GM18508 (cell line): ENCODE results near the gene TWSG1.

ENCODE experiments used
- ATAC-seq: cut with Tn5 transposase; IDR thresholded peaks from one replicate; pipeline ENCODE4 v1.9.1; 2021; ENCODE audit warnings: moderate number of reproducible peaks; ENCODE audit not compliant: insufficient read depth, unreplicated experiment

The TWSG1 gene

DNA sequence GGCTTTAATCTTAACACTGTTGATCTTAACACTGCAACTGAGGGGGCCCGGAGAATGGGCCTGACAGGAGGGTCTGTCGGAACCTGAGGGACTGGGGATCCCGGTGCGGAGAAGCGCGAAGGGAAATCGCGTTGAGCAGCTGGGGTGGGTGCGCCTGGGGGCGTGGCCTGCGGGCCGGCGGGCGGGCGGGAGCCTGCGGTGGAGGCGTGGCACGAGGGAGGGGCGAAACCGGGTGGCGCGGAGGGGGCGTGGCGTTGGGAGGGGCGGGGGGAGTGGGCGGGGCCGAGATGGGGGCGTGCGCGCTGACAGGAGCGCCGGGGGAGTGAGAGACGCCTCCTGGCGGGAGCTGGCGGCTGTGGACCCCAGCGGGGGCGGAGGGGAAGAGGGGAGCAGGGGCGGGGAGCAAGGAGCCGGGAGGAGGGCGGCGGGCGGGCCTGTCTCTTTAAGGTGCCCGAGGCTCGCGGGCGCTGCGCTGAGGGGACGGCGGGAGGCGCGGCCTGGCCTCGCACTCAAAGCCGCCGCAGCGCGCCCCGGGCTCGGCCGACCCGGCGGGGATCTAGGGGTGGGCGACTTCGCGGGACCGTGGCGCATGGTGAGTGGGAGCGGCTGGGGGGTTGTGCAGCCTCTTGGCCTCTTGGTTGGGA lies at the start of gene TWSG1:
TSS of gene TWSG1 (plus strand) at position 445 of the 644 bp plus-strand sequence. CDS start 2,457 bp downstream, outside the sequence.
- ATAC-seq = peak; percentile 40

- no peak for ATAC-seq
These were observed 49.0 kb upstream of the TWSG1 start for GRCh38 chr18:9285604-9286003.

- no peak for ATAC-seq
These were observed 47.5 kb upstream of the TWSG1 start for GRCh38 chr18:9287036-9287435.

DNA sequence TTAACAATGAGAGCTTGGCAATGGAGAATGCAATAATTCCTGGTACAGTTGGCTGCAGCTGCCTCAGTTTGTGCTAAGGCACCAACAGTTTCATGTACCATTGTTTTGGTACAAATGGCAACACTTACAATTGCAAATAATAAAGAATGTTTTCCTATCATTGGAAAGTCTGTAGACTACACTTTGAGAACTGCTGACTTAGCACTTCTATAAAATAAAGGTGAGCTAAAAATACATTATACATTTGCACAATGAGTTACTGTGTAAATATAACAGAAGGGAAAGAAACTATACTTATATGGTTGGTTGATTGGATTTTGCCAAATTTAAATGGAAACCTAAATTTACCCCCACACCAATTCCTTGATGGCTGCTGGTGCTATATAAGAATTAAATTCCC lies 44.9 kb upstream of the TWSG1 start:
- ATAC-seq = no peak

DNA sequence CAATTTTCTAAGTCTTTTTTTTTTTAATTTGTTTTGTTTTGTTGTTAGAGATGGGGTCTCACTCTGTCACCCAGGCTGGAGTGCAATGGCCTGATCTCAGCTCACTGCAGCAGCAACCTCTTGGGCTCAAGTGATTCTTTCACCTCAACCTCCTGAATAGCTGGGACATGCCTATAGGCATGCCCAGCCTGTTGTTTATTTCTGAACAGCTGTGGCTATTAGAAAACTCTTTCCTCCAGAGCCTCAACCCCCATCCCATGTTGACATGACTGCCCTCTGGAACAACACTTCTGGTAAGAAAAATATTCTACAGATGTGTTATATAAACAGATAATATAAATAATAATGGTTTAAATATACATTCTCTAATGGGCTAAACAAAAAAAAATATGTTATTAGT lies 44.4 kb upstream of the TWSG1 start:
- no peak for ATAC-seq

GRCh38 chr18:9292047-9292446 lies 42.5 kb upstream of the TWSG1 start:
- no peak for ATAC-seq

DNA sequence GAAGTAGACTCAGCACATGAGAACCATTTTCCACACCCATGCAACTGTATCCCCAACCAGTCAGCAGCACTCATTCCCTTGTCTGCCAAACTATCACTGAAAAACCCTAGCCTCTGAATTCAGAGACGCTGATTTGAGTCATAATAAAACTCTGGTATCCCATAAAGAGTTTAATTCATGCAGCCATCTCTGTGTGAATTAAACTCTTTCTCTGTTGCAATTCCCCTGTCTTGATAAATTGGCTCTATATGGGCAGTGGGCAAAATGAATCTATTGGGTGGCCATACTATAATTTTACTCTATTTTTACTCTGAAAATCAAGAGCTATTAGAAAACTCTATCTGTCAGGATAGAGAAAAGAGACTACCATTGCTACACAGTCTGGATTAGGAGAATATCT lies 40.6 kb upstream of the TWSG1 start:
- ATAC-seq = no peak

GRCh38 chr18:9296233-9297006 lies 38.2 kb upstream of the TWSG1 start:
- no peak for ATAC-seq

- no peak for ATAC-seq
These were observed 37.6 kb upstream of the TWSG1 start for GRCh38 chr18:9297007-9297393.

DNA sequence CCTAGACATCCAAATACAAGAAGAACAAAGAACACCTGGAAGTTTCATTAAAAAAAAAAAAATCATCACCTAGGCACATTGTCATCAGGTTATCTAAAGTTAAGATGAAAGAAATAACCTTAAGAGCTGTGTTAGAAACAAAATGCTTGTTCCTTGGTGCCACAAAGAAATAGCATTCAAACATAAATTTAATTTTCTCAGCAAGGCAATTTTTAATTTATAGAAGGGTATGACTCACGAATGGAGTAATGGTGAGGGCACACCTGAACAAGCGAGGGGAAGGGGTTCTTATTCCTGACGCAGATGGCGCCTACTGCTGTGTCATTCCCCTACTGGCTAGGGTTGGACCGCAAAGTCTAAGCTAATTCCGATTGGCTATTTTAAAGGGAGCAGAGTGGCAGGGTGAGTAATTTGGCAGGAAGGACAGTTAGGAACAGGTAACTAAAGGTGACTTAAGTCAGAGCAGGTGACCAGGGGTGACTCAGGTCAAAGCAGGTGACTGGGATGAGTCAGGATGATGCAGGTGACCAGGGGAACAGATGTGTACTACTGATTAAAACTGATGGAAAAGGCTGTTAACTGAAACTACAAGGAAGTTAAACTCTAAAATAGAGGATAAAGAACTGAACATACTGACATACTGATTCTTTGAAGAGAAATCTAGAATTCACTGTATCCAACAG lies 30.0 kb upstream of the TWSG1 start:
- no peak for ATAC-seq

GRCh38 chr18:9319333-9319732 lies 15.2 kb upstream of the TWSG1 start:
- no peak for ATAC-seq

- no peak for ATAC-seq
These were observed 13.5 kb upstream of the TWSG1 start for GRCh38 chr18:9321017-9321452.

- no peak for ATAC-seq
These were observed 12.8 kb upstream of the TWSG1 start for GRCh38 chr18:9321736-9322135.

DNA sequence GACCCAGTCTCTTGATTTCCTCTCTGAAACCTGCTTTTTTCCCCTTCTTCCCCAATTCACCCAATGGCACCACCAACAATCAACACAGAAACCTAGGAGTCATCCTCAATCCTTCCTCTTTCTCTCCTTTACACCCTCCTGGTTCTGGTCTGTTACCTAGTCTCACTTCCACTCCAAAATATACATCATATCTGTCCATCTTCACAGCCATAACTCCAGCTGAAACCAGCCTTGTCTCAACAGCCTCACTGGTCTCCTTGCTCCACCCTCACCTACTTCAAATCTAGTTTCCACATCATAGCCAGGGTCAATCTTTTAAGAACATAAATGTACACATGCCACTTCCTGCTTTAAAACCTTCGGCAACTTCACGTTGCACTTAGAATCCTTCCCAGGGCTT lies 11.8 kb upstream of the TWSG1 start:
- ATAC-seq = no peak

- no peak for ATAC-seq
These were observed 10.7 kb upstream of the TWSG1 start for GRCh38 chr18:9323750-9324445.

DNA sequence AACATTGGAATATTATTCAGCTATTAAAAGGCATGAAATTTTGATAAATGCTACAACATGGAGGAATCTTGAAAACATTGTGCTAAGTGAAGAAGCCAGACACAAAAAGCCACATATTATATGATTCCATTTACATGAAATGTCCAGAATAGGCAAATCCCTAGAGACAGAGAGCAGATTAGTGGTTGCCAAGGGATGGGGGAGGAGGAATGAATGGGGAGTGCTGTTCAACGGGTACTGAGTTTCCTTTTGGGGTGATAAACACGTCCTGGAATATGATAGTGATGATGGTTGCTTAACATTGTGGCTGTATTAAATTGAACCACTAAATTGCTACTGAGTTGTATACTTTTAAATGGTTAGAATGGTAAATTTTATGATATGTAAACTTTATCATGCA lies 8.9 kb upstream of the TWSG1 start:
- no peak for ATAC-seq

DNA sequence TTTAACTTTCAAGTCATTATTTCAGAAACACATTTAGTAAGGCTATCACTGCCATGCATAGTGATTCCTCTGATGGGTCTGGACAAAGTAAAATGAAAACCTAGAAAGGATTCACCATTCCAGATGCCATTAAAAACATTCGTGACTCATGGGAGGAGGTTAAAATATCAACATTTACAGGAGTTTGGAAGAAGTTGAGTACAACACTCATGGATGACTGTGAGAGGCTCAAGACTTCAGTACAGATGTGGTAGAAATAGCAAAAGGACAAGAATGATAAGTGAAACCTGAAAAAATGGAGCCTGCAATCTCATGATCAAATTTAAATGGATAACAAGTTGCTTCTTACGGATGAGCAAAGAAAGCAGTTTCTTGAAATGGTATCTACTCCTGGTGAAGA lies 5.8 kb upstream of the TWSG1 start:
- ATAC-seq = no peak

DNA sequence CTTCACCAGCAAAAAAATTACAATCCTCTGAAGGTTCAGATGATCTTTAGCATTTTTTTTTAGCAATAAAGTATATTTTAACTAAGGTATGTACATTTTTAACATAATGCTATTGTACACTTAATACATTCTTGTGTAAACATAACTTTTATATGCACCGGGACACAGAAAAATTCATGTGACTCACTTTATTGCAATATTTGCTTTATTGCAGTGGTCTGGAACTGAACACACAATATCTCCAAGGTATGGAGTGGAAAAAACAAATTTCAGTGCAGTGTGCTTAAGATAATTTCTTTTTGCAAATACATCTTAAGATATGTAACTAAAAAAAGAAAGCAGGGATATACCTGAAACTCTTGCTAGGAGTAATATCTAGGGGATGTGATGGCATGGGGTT lies 5.1 kb upstream of the TWSG1 start:
- no peak for ATAC-seq

DNA sequence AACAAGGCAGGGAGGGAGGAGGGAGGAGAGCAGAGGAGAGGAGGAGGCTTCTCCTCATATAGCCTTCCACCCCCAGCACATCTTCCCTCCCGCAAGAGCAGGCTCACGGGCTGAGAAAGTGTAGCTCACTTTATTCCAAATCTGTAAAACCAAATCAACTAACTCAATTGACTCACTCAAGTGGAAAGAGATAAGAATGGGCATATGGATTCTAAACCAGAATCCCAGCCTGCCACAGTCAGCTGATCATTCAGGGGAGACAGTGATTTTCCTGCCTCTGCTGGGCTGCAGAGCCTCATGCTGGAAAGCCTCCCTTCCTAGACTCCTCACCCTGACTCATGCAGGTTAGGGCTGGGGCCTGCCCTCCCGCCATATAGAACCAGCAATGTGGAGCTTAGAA lies 4.2 kb upstream of the TWSG1 start:
- no peak for ATAC-seq

- peak; percentile 31 for ATAC-seq
These were observed 888 bp upstream of the TWSG1 start for GRCh38 chr18:9333441-9334328.
